Measurements from ENCODE around the gene MAGI1. TPM values are rescaled to one million over a fixed set of nuclear protein-coding genes. Genes with fewer than 3 reads are reported as not detected.
A peak's percentile ranks its signal among the peaks of the same experiment; 100 is the strongest.

Gene MAGI1
- total RNA-seq, 1 experiment from 2014 or later, result 38.6 TPM

DNA sequence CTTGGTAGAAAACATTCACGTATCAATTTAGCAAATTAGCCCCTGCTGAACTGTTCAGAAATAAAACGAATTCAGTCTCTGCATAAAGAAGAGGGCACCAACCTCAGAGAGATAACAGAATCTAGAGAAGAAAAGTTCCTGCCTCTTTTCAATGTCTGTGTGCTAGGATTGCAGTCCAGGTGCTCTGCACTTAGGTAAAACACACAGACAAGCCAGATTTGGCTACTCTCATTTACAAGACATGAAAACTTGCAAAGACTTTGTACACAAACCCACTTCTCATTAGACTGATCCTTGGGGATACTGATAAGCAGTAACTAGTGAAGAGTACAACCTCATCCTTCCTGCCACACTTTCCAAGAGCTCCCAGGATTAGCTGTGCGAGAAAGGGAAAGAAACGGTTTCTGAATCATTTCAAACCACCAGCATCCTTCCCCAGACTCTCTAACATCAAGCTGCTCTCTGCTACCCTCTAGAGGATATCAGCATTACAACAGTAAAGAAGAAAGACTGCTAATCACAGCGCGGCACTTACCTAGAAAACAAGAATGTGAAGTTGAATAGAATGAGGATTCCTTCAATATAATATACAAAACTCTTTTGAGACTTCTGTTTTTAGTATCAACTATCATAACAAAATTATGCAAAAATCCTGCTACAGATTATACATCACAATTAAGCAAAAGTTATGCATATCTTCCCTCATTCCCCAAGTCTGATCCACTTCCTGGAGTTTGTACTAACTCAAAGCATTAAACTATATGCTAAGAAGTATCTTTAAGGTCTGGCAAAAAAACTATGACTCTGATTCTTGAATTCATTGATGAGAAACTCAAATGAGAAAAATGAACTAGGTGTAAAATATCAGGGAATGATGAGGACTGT is 306.4 kb downstream of the MAGI1 start:
- H3K9ac ChIP-seq (ENCODE audit: low read length), result no peak overlapping the region
- H2AFZ ChIP-seq (ENCODE audit: low read depth, low read length, poor library complexity, severe bottlenecking), result no peak overlapping the region
- H3K4me3 ChIP-seq (replicated peaks in 1 of 2; ENCODE audit: low read depth in 1 of 2, low read length in 2 of 2), result no peak overlapping the region
- no peaks in the 10 kb centered on the region for H3K36me3 ChIP-seq (ENCODE audit: control insufficient read depth in 1 of 2, insufficient read depth in 2 of 2, low read length in 2 of 2)
- DNase-seq (ENCODE audit: low read depth, low spot score) (peak; percentile 29), ATAC-seq (peak; percentile 95)
- RAD21 ChIA-PET (ENCODE audit: low non-redundant PET in 1 of 2, low total read pairs in 2 of 2, uncharacterized antibody in 2 of 2, unreplicated experiment in 2 of 2), result interaction anchor here in 1 of 2 experiments (1.0 kb wide), 1 partner anchor 293 kb away, joined by 3 read pairs; no protein-coding TSS in a partner anchor
- intact Hi-C loops (cut with micrococcal nuclease), result loop anchor here (5.0 kb wide), 2 partner anchors 295 to 390 kb away; no protein-coding TSS in a partner anchor
- H3K4me2 ChIP-seq (ENCODE audit: low read length), result peak overlapping the region; percentile 4; the same call in 1 of the 2 replicates
- no peaks in the 10 kb centered on the region; the same call in 1 of the 2 replicates for H4K20me1 ChIP-seq (ENCODE audit: insufficient read depth)
- H3K9me3 ChIP-seq (ENCODE audit: control insufficient read depth in 1 of 2, insufficient read depth in 1 of 2, low read depth in 1 of 2, low read length in 2 of 2), result no peaks in the 10 kb centered on the region
- no peaks in the 10 kb centered on the region; the same call in 1 of the 2 replicates for H3K79me2 ChIP-seq (ENCODE audit: insufficient read depth, low read length)
- BruUV-seq (replicated peaks), result no TSS peak
- no peaks in the 10 kb centered on the region for H3K27me3 ChIP-seq (ENCODE audit: insufficient read depth, low read length)
- no peak overlapping the region for H3K27ac ChIP-seq (ENCODE audit: low read depth, low read length)
- CTCF ChIA-PET, result interaction anchor here (0.6 to 2.4 kb wide), 8 partner anchors 9 to 470 kb away, joined by 3 to 7 read pairs (median 4); no protein-coding TSS in a partner anchor
- no peaks in the 10 kb centered on the region for H3K9me2 ChIP-seq (ENCODE audit: insufficient read depth)
- H3K4me1 ChIP-seq (ENCODE audit: control insufficient read depth in 1 of 2, insufficient read depth in 2 of 2, low read length in 2 of 2), result no peaks in the 10 kb centered on the region
- POLR2A ChIA-PET, result no interaction called here
- TF ChIP-seq, protein P1, sequence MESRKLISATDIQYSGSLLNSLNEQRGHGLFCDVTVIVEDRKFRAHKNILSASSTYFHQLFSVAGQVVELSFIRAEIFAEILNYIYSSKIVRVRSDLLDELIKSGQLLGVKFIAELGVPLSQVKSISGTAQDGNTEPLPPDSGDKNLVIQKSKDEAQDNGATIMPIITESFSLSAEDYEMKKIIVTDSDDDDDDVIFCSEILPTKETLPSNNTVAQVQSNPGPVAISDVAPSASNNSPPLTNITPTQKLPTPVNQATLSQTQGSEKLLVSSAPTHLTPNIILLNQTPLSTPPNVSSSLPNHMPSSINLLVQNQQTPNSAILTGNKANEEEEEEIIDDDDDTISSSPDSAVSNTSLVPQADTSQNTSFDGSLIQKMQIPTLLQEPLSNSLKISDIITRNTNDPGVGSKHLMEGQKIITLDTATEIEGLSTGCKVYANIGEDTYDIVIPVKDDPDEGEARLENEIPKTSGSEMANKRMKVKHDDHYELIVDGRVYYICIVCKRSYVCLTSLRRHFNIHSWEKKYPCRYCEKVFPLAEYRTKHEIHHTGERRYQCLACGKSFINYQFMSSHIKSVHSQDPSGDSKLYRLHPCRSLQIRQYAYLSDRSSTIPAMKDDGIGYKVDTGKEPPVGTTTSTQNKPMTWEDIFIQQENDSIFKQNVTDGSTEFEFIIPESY (IDR thresholded peaks at IDR 0.05; ENCODE audit: extremely low read depth, insufficient replicate concordance, low read length), result no peak
- no peak for TF ChIP-seq TCF7L2 (IDR thresholded peaks at IDR 0.05; ENCODE audit: borderline replicate concordance, extremely low read depth, insufficient read depth, insufficient read length)
- TF ChIP-seq, protein P2, sequence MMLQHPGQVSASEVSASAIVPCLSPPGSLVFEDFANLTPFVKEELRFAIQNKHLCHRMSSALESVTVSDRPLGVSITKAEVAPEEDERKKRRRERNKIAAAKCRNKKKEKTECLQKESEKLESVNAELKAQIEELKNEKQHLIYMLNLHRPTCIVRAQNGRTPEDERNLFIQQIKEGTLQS (IDR thresholded peaks at IDR 0.05), result no peak
- TF ChIP-seq CBX3 (IDR thresholded peaks at IDR 0.05; ENCODE audit: low read depth), result no peak
- no peak for TF ChIP-seq CEBPB (IDR thresholded peaks at IDR 0.05; ENCODE audit: low read depth)
- TF ChIP-seq EZH2 (IDR thresholded peaks at IDR 0.05), result no peak
- no peak for TF ChIP-seq ZFX (IDR thresholded peaks at IDR 0.05)
- no peak for TF ChIP-seq EZH2phosphoT487 (IDR thresholded peaks at IDR 0.05; ENCODE audit: borderline replicate concordance)
- TF ChIP-seq EGR1 (IDR thresholded peaks at IDR 0.05; ENCODE audit: low read depth), result no peak
- TF ChIP-seq, protein P3, sequence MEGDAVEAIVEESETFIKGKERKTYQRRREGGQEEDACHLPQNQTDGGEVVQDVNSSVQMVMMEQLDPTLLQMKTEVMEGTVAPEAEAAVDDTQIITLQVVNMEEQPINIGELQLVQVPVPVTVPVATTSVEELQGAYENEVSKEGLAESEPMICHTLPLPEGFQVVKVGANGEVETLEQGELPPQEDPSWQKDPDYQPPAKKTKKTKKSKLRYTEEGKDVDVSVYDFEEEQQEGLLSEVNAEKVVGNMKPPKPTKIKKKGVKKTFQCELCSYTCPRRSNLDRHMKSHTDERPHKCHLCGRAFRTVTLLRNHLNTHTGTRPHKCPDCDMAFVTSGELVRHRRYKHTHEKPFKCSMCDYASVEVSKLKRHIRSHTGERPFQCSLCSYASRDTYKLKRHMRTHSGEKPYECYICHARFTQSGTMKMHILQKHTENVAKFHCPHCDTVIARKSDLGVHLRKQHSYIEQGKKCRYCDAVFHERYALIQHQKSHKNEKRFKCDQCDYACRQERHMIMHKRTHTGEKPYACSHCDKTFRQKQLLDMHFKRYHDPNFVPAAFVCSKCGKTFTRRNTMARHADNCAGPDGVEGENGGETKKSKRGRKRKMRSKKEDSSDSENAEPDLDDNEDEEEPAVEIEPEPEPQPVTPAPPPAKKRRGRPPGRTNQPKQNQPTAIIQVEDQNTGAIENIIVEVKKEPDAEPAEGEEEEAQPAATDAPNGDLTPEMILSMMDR (IDR thresholded peaks at IDR 0.05 in 2 of 3, conservative IDR thresholded peaks at IDR 0.05 in 1 of 3; ENCODE audit: borderline replicate concordance in 1 of 3, insufficient read depth in 1 of 3, low read depth in 2 of 3, low read length in 2 of 3), result peak; percentile 53 to 84 (median 75); a peak in 5 of 6 replicates
- TF ChIP-seq, protein P4, sequence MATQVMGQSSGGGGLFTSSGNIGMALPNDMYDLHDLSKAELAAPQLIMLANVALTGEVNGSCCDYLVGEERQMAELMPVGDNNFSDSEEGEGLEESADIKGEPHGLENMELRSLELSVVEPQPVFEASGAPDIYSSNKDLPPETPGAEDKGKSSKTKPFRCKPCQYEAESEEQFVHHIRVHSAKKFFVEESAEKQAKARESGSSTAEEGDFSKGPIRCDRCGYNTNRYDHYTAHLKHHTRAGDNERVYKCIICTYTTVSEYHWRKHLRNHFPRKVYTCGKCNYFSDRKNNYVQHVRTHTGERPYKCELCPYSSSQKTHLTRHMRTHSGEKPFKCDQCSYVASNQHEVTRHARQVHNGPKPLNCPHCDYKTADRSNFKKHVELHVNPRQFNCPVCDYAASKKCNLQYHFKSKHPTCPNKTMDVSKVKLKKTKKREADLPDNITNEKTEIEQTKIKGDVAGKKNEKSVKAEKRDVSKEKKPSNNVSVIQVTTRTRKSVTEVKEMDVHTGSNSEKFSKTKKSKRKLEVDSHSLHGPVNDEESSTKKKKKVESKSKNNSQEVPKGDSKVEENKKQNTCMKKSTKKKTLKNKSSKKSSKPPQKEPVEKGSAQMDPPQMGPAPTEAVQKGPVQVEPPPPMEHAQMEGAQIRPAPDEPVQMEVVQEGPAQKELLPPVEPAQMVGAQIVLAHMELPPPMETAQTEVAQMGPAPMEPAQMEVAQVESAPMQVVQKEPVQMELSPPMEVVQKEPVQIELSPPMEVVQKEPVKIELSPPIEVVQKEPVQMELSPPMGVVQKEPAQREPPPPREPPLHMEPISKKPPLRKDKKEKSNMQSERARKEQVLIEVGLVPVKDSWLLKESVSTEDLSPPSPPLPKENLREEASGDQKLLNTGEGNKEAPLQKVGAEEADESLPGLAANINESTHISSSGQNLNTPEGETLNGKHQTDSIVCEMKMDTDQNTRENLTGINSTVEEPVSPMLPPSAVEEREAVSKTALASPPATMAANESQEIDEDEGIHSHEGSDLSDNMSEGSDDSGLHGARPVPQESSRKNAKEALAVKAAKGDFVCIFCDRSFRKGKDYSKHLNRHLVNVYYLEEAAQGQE (IDR thresholded peaks at IDR 0.05; ENCODE audit: low read depth), result no peak
- no peak for TF ChIP-seq POLR2A (IDR thresholded peaks at IDR 0.05; ENCODE audit: borderline replicate concordance, extremely low read depth, insufficient read depth, insufficient read length)
- TF ChIP-seq RAD21 (IDR thresholded peaks at IDR 0.05; ENCODE audit: low read depth), result peak; percentile 62
- TF ChIP-seq JUND (IDR thresholded peaks at IDR 0.05), result no peak
- TF ChIP-seq, protein P5, sequence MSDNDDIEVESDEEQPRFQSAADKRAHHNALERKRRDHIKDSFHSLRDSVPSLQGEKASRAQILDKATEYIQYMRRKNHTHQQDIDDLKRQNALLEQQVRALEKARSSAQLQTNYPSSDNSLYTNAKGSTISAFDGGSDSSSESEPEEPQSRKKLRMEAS (IDR thresholded peaks at IDR 0.05), result no peak
- TF ChIP-seq POLR2AphosphoS5 (IDR thresholded peaks at IDR 0.05; ENCODE audit: low read depth, low read length), result no peak
- TF ChIP-seq SP1 (IDR thresholded peaks at IDR 0.05; ENCODE audit: low read depth), result no peak
- 0 out of 2 replicates have a peak, but pooled peaks have one; percentile 18 for TF ChIP-seq SIN3A (IDR thresholded peaks at IDR 0.05; ENCODE audit: low read depth)
